Activated naive CD8-positive, alpha-beta T cell treated with anti-CD3 and anti-CD28 coated beads, Interleukin-2, amount 50 U/mL, for 16 hours (primary cell): ENCODE results near the gene SYNDIG1.

Experiments used
- DNase-seq: peaks from one replicate; pipeline ENCODE4 v3.0.0-alpha.2; 2020; ENCODE audit warnings: low read depth, low spot score

Gene SYNDIG1

DNA sequence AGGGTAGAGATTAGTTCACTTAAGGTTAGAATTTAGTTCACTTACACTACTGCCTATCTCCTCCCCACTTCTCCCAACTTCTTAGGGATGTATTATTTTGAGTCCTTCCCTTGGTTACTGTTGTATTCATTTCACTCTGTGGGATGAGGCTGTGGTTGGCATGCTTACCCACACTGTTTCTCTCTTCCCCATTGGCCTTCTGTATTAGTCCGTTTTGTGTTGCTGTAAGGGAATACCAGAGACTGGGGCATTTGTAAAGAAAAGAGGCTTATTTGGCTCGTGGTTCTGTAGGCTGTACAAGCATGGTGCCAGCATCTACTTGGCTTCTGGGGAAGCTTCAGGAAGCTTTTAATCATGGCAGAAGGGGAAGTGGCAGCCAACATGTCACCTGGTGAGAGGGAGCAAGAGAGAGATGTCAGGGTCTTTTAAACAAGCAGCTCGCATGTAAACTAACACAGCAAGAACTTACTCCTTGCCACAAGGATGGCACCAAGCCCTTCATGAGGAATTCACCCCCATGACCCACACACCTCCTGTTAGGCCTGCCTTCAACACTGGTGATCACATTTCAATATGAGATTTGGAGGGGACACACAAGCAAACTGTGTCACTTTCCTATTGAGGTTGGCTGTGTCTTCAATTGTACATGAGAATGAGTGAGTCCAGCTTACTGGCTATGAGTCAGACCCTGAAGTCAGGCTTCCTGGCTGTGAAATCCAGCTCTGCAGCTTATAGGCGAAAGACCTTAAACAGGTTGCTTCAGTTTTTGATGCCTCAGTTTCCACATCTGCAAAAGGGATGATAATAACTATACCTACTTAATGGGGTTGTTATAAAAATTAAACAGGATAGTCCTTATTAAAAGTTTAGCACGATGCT lies 53.3 kb downstream of the SYNDIG1 start:
- DNase-seq, result no peak

- no peak for DNase-seq
These were observed 54.2 kb downstream of the SYNDIG1 start for GRCh38 chr20:24523661-24524060.

DNA sequence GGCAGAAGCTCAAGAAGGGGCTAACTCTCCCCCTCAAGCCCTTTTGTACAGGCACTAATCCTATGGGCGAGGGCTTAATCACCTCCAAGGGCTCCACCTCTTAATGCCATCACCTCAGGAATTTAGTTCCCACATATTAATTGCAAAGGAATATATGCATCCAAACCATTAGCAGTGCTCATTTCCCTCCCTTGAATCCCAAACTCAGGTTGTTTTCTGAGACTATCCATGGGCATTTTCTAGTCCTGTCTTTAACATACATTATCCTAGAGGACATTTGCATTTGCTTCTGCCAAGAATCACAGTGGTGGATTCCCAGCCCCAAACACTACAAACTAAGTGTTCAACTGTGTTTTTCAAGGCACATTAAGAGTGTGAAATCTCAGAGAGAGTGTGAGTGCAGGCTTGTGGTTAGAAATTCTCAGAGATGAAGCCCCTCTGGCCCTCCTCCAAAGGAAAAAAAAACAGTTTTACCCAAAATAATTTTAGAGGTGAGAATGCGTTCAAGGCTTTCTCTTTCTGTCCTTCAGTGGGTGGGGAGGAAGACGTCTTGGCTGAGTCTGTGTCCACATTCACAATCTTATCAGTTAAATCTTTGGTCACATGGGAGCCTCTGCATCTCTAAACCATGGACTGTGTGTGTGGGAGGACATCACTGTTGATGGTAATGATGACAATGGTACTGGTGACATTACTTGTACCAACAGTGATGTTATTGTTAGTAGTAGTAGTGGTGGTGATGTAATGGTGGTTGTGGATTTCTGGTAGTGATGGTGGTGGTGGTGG lies 59.3 kb downstream of the SYNDIG1 start:
- no peak for DNase-seq

DNA sequence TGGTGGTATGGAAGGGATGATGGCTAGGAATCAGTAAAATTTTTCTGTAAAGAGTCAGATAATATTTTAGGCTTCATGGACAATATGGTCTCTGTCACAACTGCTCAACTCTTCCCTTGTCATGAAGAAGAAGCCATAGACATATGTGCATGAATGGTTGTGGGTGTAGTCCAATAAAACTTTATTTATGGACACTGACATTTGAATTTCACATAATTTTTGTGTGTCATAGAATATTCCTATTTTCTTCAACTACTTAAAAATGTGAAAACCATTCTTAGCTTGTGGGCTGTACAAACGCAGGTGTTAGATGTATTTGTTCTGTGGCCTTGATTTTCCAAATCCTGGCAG lies 59.9 kb downstream of the SYNDIG1 start:
- DNase-seq, result no peak

- no peak for DNase-seq
These were observed 60.8 kb downstream of the SYNDIG1 start for GRCh38 chr20:24530131-24530680.

GRCh38 chr20:24531202-24531601 lies 61.8 kb downstream of the SYNDIG1 start:
- DNase-seq, result no peak

DNA sequence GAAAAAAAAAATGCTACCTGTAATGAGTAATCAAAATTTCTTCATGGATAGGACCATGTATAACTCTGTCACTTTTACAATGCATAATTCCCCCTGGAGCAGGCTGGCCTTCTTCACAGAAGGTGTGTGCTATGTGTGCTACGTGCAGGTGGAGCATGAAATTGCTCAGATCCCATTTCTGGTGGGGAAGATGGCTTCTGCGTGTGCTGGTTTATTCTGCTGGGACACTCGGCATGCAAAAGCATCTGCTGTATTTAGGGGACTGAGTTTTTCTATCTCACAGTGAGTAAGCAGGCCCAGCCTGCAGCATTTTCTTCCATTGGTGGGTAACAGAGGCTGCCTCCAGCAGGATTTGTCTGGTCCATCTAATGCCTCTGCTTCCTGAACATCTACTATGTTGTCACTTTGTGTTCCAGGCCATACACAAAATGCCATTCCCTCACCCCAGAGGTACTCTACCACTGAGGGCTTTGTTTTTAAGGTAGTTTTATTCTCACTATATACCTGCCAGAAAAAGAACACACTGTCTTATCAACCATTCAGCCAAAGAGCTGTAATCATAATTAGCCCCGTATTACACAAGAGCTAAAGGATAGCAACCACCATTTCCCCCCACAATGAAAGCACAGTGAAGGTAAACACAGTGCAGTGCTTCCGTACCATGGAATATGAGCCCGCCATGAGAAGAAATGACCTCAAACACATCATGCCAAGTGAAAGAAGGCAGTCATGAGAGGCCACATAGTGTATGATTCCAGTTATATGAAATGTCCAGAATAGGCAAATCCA lies 62.4 kb downstream of the SYNDIG1 start:
- DNase-seq, result no peak

- no peak for DNase-seq
These were observed 64.0 kb downstream of the SYNDIG1 start for GRCh38 chr20:24533449-24533848.

DNA sequence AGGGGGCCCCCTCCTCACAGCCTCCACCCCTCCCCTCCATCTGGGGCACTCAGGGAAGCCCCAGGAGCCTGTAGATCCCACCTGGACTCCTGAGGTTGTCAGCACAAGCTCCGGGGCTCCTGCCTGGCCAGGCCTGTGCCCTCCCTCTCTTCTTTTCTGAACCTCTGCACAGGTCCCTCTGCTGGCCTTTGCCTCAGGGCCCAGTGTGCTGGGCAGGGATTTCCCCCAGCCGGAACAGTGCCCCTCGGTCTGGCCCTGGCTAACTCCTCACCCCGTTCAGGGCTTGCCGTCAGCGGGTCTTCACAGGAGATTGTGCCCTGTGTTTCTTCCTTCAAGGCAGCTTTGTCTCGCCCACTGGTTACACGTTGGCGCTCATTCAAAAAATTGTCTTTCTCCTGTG lies 64.9 kb downstream of the SYNDIG1 start:
- no peak for DNase-seq

DNA sequence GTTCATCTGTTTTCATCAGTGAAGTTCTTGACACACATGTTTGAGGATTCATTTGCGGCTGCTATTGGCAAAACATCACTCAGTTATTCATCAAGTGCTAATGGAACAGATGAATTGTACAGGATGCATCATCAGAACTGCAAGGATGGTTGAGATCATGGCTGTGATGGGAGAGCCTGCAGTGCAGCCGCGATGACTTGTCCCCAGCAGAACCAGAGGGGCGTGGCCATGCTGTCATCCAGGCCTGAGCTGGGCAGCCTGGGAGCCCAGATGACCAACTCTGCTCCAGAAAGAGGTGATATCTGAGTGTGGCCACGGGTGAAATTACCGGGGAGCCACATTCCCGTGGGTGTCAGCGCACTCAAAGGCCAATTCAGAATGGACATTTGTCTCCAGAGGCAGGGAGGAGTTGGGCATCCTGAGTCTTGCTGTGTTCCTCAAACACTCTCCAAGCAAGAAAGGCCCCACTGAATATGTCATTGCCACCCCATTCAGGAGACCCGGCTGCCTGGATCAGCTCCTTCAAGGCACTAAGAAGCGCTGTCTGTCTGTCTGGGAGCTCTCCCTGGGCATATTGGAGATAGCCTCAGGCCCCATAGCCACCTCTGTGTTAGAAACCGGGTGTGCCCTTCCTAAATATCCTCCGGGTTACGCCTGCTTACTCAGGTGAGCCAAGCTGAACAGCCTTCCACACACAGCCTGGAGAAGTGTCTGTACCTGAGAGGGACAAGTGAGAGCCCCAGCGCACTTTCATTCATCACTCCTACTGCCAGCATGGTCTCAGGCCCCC lies 66.7 kb downstream of the SYNDIG1 start:
- DNase-seq, result no peak

DNA sequence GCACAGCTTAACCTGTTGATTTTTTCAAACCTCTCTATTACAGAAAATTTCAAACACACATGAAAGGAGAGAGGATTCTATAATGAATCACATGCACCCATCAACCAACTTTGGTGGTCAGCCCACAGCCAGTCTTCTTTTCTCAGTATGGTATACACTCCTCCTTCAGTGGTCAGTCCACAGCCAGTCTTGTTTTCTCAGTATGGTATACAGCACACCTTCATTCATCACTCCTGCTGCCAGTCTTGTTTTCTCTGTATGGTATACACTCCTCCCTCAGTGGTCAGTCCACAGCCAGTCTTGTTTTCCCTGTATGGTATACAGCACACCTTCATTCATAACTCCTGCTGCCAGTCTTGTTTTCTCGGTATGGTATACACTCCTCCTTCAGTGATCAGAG lies 67.8 kb downstream of the SYNDIG1 start:
- no peak for DNase-seq

DNA sequence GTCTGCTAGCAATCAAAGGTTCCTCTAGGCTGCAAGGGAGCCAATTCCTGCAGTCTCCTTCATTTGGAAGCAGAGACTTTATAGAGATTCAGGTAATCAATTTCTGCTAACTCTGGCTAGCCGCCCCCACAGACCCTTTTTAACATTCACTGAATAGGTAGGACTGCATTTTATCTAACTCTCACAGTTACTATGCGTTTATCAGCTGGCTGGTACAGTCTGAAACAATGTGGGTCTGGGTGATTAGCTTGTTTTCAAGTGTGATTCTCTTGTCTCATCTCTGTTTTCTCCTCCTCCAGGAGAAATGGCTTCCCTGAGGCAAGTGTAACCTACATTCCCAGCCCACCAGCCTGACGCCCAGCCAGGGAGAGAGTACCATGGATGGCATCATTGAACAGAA lies 73.3 kb downstream of the SYNDIG1 start:
- no peak for DNase-seq

DNA sequence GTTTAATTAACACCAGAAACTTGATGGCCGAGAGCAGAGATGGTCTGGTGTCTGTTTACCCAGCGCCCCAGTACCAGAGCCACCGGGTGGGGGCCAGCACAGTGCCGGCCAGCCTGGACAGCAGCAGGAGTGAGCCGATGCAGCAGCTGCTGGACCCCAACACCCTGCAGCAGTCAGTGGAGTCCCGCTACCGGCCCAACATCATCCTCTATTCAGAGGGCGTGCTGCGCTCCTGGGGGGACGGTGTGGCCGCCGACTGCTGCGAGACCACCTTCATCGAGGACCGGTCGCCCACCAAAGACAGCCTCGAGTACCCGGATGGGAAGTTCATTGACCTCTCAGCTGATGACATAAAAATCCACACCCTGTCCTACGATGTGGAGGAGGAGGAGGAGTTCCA lies 73.7 kb downstream of the SYNDIG1 start:
- no peak for DNase-seq

- DNase-seq, result no peak
These were observed 74.3 kb downstream of the SYNDIG1 start for GRCh38 chr20:24543741-24544140.

DNA sequence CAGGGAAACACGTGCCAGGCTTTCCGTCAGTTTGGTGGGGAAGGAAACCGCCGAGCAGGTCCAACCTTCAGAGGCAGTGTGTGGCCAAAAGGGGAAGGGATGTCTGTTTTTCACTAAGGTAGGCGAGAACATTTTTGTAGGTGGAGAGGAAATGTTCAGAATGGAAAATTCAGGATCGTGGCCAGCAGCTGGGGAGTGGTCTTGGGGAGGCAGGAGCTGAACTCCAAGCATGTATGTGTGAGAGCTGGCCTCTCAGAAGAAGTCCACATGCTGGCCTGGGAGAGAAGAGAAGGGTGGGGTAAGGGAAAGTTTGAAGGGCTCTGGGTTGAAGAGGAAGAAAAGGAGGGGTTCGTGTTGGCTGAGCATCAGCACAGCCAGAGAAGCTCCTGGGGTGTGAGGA lies 74.9 kb downstream of the SYNDIG1 start:
- DNase-seq, result no peak

GRCh38 chr20:24545168-24545567 lies 75.7 kb downstream of the SYNDIG1 start:
- DNase-seq, result no peak

GRCh38 chr20:24546232-24546892 lies 76.9 kb downstream of the SYNDIG1 start:
- DNase-seq, result no peak

DNA sequence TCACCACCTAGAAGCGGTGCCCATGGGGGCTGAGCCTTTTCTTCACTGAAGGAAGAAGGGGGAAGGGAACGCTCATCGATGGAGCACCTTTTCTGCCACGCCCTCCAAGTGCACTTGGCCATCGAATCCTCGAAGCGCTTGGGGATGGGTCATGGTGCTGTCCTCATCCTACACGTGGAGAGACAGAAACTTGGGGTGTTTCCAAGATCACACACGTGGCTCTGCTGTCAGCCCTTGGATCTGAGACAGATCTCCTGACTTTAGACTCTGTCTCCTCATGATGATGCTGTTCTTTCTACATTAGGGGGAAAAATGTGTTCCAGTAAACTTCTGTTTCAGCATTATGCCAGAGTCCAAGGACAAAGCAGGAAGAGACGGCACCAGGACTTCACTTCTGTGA lies 78.5 kb downstream of the SYNDIG1 start:
- no peak for DNase-seq

GRCh38 chr20:24559114-24559732 lies 89.8 kb downstream of the SYNDIG1 start:
- no peak for DNase-seq
